ENCODE measurements around the gene ZNF438. TPM values are rescaled to one million over a fixed set of nuclear protein-coding genes. Genes with fewer than 3 reads are reported as not detected.

Gene ZNF438
- total RNA-seq, 1 donor: 4.3 TPM

DNA sequence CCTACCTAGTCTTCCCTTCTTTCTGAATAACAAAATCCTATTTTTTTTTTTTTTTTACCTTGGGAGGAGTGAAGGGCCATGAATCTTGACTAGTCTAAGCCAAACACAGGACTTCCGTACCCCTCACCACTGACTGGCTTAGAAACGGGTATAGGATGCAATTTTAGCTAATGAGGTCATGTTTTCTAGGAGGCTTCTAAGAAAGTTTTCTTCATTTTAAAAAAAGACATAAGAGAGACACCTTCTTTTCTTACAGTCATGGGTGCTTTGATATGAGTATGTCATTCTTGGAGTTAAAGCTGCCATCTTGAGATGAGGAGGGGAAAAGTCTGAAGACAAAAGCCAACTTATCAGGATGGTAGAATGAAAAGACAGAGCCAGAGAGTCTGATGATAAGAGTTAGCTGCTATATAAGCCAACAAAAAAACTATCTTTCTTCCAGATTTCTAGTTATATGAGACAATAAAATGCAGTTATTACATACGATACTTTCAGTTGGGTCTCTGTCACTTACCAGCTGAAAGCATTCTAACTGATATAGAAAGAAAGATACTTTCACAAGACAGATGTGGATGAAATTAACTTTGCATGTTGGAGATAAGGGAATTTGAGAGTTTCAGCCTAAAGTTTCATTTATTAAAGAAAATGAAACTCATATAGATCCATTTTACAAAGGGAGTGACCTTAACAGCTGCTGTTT lies 34.0 kb downstream of the ZNF438 start:
- H3K27ac ChIP-seq (ENCODE audit: low read depth, low read length): no peak overlapping the region
- no peaks in the 10 kb centered on the region for H3K9me3 ChIP-seq (ENCODE audit: low read depth, low read length)
- DNase-seq (ENCODE audit: insufficient read length, low spot score, missing footprints): no peak
- H4K20me1 ChIP-seq (ENCODE audit: insufficient read depth, low read length): no peaks in the 10 kb centered on the region
- no peaks in the 10 kb centered on the region for H3K27me3 ChIP-seq (ENCODE audit: insufficient read depth, low read length)
- H3K4me2 ChIP-seq (ENCODE audit: insufficient read depth, low read length): no peak overlapping the region
- no peak overlapping the region for H2AFZ ChIP-seq (ENCODE audit: low read length)
- no peaks in the 10 kb centered on the region for H3K36me3 ChIP-seq (ENCODE audit: insufficient read depth, low read length)
- H3K4me1 ChIP-seq (ENCODE audit: insufficient read depth, low read length): peaks cover 14% of the 10 kb centered on the region
- no peak overlapping the region for H3K4me3 ChIP-seq (ENCODE audit: insufficient read depth, low read length)
- TF ChIP-seq, protein P1, sequence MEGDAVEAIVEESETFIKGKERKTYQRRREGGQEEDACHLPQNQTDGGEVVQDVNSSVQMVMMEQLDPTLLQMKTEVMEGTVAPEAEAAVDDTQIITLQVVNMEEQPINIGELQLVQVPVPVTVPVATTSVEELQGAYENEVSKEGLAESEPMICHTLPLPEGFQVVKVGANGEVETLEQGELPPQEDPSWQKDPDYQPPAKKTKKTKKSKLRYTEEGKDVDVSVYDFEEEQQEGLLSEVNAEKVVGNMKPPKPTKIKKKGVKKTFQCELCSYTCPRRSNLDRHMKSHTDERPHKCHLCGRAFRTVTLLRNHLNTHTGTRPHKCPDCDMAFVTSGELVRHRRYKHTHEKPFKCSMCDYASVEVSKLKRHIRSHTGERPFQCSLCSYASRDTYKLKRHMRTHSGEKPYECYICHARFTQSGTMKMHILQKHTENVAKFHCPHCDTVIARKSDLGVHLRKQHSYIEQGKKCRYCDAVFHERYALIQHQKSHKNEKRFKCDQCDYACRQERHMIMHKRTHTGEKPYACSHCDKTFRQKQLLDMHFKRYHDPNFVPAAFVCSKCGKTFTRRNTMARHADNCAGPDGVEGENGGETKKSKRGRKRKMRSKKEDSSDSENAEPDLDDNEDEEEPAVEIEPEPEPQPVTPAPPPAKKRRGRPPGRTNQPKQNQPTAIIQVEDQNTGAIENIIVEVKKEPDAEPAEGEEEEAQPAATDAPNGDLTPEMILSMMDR (IDR thresholded peaks at IDR 0.05; ENCODE audit: extremely low read depth, low read depth, low read length): no peak
- H3K79me2 ChIP-seq (ENCODE audit: insufficient read depth, low read length): peaks cover 14% of the 10 kb centered on the region

DNA sequence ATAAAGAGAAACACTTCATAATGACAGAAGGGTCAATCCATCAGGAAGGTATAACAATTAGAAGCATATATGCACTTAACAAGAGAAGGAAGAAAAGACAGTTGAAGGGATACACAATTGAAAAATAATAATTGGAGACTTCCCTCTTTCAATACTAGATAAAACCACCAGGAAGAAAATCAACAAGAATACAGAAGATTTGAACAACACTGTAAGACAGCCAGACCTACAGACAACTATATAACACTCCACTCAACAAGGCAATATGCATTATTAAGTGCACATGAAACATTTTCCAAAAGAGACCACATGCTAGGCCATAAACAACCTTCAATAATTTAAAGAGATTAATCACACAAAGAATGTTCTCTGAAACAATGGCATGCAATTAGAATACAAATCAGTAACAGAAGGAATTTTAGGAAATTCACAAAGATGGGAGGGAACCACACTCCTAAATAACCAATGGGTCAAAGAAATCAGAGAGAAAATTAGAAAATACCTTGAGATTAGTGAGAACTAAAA lies 35.1 kb downstream of the ZNF438 start:
- no peak overlapping the region for H2AFZ ChIP-seq (ENCODE audit: low read length)
- no peaks in the 10 kb centered on the region for H3K9me3 ChIP-seq (ENCODE audit: low read depth, low read length)
- TF ChIP-seq, protein P1 (IDR thresholded peaks at IDR 0.05; ENCODE audit: extremely low read depth, low read depth, low read length): no peak
- no peak for DNase-seq (ENCODE audit: insufficient read length, low spot score, missing footprints)
- no peaks in the 10 kb centered on the region for H3K36me3 ChIP-seq (ENCODE audit: insufficient read depth, low read length)
- no peaks in the 10 kb centered on the region for H3K27me3 ChIP-seq (ENCODE audit: insufficient read depth, low read length)
- H3K4me2 ChIP-seq (ENCODE audit: insufficient read depth, low read length): no peak overlapping the region
- no peak overlapping the region for H3K4me3 ChIP-seq (ENCODE audit: insufficient read depth, low read length)
- no peak overlapping the region for H3K27ac ChIP-seq (ENCODE audit: low read depth, low read length)
- H4K20me1 ChIP-seq (ENCODE audit: insufficient read depth, low read length): no peaks in the 10 kb centered on the region
- H3K79me2 ChIP-seq (ENCODE audit: insufficient read depth, low read length): peaks cover 15% of the 10 kb centered on the region
- H3K4me1 ChIP-seq (ENCODE audit: insufficient read depth, low read length): peaks cover 11% of the 10 kb centered on the region

DNA sequence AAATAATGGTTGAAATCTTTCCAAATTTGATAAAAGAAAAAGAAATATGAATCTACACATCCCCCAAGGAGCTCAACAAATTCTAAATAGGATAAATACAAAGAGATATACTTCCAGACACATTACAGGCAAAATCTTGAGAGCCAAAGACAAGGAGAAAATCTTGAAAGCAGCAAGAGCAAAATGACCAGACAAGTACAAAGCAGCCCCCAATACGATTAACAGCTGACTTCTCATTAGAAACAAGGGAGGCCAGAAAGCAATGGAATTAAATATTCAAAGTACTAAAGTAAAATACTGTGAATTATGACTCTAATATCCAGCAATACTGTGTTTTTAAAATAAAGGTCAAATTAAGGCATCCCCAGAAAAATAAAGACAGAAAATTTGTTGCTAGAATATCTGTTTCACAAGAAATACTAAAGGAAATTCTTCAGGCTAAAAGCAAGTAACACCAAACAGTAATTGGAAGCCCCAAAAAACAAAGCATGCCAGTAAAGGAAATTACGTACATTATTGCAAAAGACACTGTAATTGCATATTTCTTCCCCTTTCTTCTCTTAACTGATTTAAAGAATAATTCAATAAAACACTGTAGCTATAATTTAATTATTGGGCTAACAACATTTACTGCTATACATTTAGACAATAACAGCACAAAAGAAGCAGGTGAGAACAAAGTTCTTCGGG lies 36.4 kb downstream of the ZNF438 start:
- TF ChIP-seq, protein P1 (IDR thresholded peaks at IDR 0.05; ENCODE audit: extremely low read depth, low read depth, low read length): no peak
- Histone ChIP-seq H2AFZ (ENCODE audit: low read length) (no peak overlapping the region), H3K79me2 (ENCODE audit: insufficient read depth, low read length) (peaks cover 13% of the 10 kb centered on the region), H4K20me1 (ENCODE audit: insufficient read depth, low read length) (no peaks in the 10 kb centered on the region), H3K27ac (ENCODE audit: low read depth, low read length) (no peak overlapping the region), H3K4me2 (ENCODE audit: insufficient read depth, low read length) (no peak overlapping the region), H3K9me3 (ENCODE audit: low read depth, low read length) (no peaks in the 10 kb centered on the region), H3K4me1 (ENCODE audit: insufficient read depth, low read length) (peaks cover 8% of the 10 kb centered on the region), H3K27me3 (ENCODE audit: insufficient read depth, low read length) (no peaks in the 10 kb centered on the region), H3K36me3 (ENCODE audit: insufficient read depth, low read length) (no peaks in the 10 kb centered on the region), H3K4me3 (ENCODE audit: insufficient read depth, low read length) (no peak overlapping the region)
- DNase-seq (ENCODE audit: insufficient read length, low spot score, missing footprints): peak; percentile 4

DNA sequence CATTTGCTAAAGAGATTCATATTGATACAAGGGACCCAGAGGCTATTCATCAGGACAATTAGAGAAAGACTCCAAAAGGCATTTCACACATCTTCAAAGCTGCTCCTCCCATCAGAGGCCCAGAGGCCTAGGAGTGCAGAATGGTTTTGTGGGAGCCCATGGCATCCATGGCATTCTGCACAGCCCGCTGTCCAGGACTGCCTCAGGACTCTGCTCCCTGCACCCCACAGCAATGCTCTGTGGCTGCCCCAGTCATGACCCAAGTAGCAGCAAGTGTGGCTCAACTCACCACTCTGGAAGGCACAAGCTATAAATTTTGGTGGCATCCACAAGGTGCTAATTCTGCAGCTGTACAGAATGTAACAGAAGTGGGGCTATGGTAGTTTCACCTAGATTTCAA lies 38.5 kb downstream of the ZNF438 start:
- Histone ChIP-seq H3K4me2 (ENCODE audit: insufficient read depth, low read length) (no peak overlapping the region), H3K4me3 (ENCODE audit: insufficient read depth, low read length) (no peak overlapping the region), H4K20me1 (ENCODE audit: insufficient read depth, low read length) (no peaks in the 10 kb centered on the region), H3K27me3 (ENCODE audit: insufficient read depth, low read length) (no peaks in the 10 kb centered on the region), H3K79me2 (ENCODE audit: insufficient read depth, low read length) (peaks cover 7% of the 10 kb centered on the region), H3K27ac (ENCODE audit: low read depth, low read length) (no peak overlapping the region), H3K4me1 (ENCODE audit: insufficient read depth, low read length) (peaks cover 4% of the 10 kb centered on the region), H3K36me3 (ENCODE audit: insufficient read depth, low read length) (no peaks in the 10 kb centered on the region), H2AFZ (ENCODE audit: low read length) (no peak overlapping the region), H3K9me3 (ENCODE audit: low read depth, low read length) (no peaks in the 10 kb centered on the region)
- TF ChIP-seq, protein P1 (IDR thresholded peaks at IDR 0.05; ENCODE audit: extremely low read depth, low read depth, low read length): no peak
- DNase-seq (ENCODE audit: insufficient read length, low spot score, missing footprints): no peak

Data from osteoblast (primary cell).